Coronary artery (tissue), 2 donors: Measurements from ENCODE around the gene WASL.
"Not testable (repeated sequence)": the region's sequence is repeated elsewhere in the genome, so short reads cannot be mapped to it uniquely, and the experiment has no call there.

Experiments used
- DNase-seq: peaks from one replicate; pipeline ENCODE4 v3.0.0-alpha.2; 2017; ENCODE audit warnings: low spot score
- H3K27ac ChIP-seq, 2 donors: fragments of 200-600 bp; sonication (generic); one replicate each; pipeline ENCODE4 v1.5.1; 2016 to 2019
- H3K4me3 ChIP-seq: fragments of 200-600 bp; sonication (generic); 2 replicates; pipeline ENCODE4 v1.5.1; 2016; ENCODE audit warnings: mild to moderate bottlenecking, moderate library complexity
- CTCF ChIP-seq: fragments of 200-600 bp; sonication (generic); IDR thresholded peaks from one replicate; pipeline ENCODE4 v1.5.1; 2019; ENCODE audit warnings: antibody characterized with exemption

WASL gene

GRCh38 chr7:123782071-123782798, 33.4 kb upstream of the WASL start:
- H3K27ac ChIP-seq: no peak overlapping the region
- DNase-seq: no peak
- no peak for TF ChIP-seq CTCF
- H3K4me3 ChIP-seq: no peak overlapping the region

GRCh38 chr7:123780472-123780871, 31.7 kb upstream of the WASL start:
- H3K4me3 ChIP-seq, DNase-seq, H3K27ac ChIP-seq: not testable (repeated sequence)

GRCh38 chr7:123774496-123774895, 25.7 kb upstream of the WASL start:
- no peak overlapping the region for H3K27ac ChIP-seq
- H3K4me3 ChIP-seq: no peak overlapping the region
- no peak for DNase-seq
- no peak for TF ChIP-seq CTCF

GRCh38 chr7:123773481-123773880, 24.7 kb upstream of the WASL start:
- no peak overlapping the region for H3K27ac ChIP-seq
- no peak for DNase-seq
- no peak for TF ChIP-seq CTCF
- no peak overlapping the region for H3K4me3 ChIP-seq

GRCh38 chr7:123772652-123773051, 23.8 kb upstream of the WASL start:
- no peak overlapping the region for H3K27ac ChIP-seq
- H3K4me3 ChIP-seq: no peak overlapping the region
- no peak for TF ChIP-seq CTCF
- DNase-seq: no peak

GRCh38 chr7:123771846-123772245, 23.0 kb upstream of the WASL start:
- Histone ChIP-seq H3K4me3 (no peak overlapping the region), H3K27ac (no peak overlapping the region)
- TF ChIP-seq CTCF: no peak
- DNase-seq: no peak

GRCh38 chr7:123771256-123771655, 22.5 kb upstream of the WASL start:
- Histone ChIP-seq H3K27ac (no peak overlapping the region), H3K4me3 (no peak overlapping the region)
- TF ChIP-seq CTCF: no peak
- no peak for DNase-seq
